H1 (cell line): Measurements from ENCODE around the gene GABBR1. TPM values are rescaled to one million over a fixed set of nuclear protein-coding genes. Genes with fewer than 3 reads are reported as not detected.

ENCODE experiments used
- CTCF ChIA-PET: fragments of 300-600 bp; sonication (Branson Sonifier 250); formaldehyde crosslinking; loops from one replicate; lab custom pipeline; 2021; ENCODE audit not compliant: partially characterized antibody; lab: Charles Lee
- POLR2A ChIA-PET: fragments of 300-600 bp; sonication (Branson Sonifier 250); formaldehyde crosslinking; loops from one replicate; lab custom pipeline; 2021; ENCODE audit warnings: inconsistent platforms; ENCODE audit not compliant: partially characterized antibody; lab: Charles Lee
- DNase-seq, 2 experiments: peaks; one replicate each; pipeline versions ENCODE4 v3.0.0 to v3.0.0-alpha.2; 2010 to 2022; ENCODE audit warnings: low spot score in 2 of 2, low read depth in 1 of 2, mixed read lengths in 1 of 2
- FAIRE-seq: peaks from 2 replicates; lab custom pipeline; 2011; peaks lifted over from hg19 to GRCh38; lab: Jason Lieb, UNC
- H2AFZ ChIP-seq: 2 replicates; pipeline ENCODE4 v1.8.1; 2012; ENCODE audit warnings: low read length, inconsistent platforms
- H2AK5ac ChIP-seq: 2 replicates; pipeline ENCODE4 v1.6.1; 2013; ENCODE audit warnings: low read depth, low read length
- H2BK120ac ChIP-seq: replicated peaks from 2 replicates; pipeline ENCODE3; 2013; ENCODE audit warnings: low read depth, low read length, inconsistent platforms
- H2BK12ac ChIP-seq: 2 replicates; pipeline ENCODE4 v1.6.1; 2013; ENCODE audit warnings: low read depth, low read length
- H2BK15ac ChIP-seq: 2 replicates; pipeline ENCODE4 v1.6.1; 2013; ENCODE audit warnings: low read length
- H2BK20ac ChIP-seq: 2 replicates; pipeline ENCODE4 v1.6.1; 2013; ENCODE audit warnings: low read length
- H2BK5ac ChIP-seq: 2 replicates; pipeline ENCODE4 v1.6.1; 2013; ENCODE audit warnings: low read depth, low read length
- H3K14ac ChIP-seq: 2 replicates; pipeline ENCODE4 v1.6.1; 2013; ENCODE audit warnings: inconsistent platforms; ENCODE audit not compliant: insufficient read length
- H3K18ac ChIP-seq: 2 replicates; pipeline ENCODE4 v1.6.1; 2013; ENCODE audit warnings: low read length; ENCODE audit errors: extremely low read depth
- H3K23ac ChIP-seq: 2 replicates; pipeline ENCODE4 v1.6.1; 2013; ENCODE audit warnings: inconsistent platforms; ENCODE audit not compliant: insufficient read length
- H3K23me2 ChIP-seq: 2 replicates; pipeline ENCODE4 v1.6.1; 2013; ENCODE audit warnings: low read depth, low read length
- H3K27ac ChIP-seq: 2 replicates; pipeline ENCODE4 v1.6.1; 2011; ENCODE audit warnings: low read depth, low read length, inconsistent platforms
- H3K27me3 ChIP-seq, 4 experiments: replicated peaks in 1 of 4; 1 replicate in 1 of 4; 2 replicates in 3 of 4; pipeline versions ENCODE4 v1.6.1 to v1.8.1; 2011 to 2013; ENCODE audit warnings: low read length in 3 of 4, mild to moderate bottlenecking in 3 of 4, inconsistent platforms in 2 of 4, mixed read lengths in 2 of 4, moderate library complexity in 1 of 4; ENCODE audit not compliant: control insufficient read depth in 3 of 4, insufficient read depth in 3 of 4; ENCODE audit errors: extremely low read depth in 1 of 4
- H3K36me3 ChIP-seq, 4 experiments: 2 replicates each; pipeline versions ENCODE4 v1.6.1 to v1.8.1; 2011 to 2013; ENCODE audit warnings: mild to moderate bottlenecking in 4 of 4, low read length in 3 of 4, moderate library complexity in 2 of 4, control low read depth in 1 of 4, inconsistent platforms in 1 of 4; ENCODE audit not compliant: insufficient read depth in 4 of 4, control insufficient read depth in 2 of 4
- H3K4ac ChIP-seq: replicated peaks from 2 replicates; pipeline ENCODE3; 2013; ENCODE audit warnings: low read length, low read depth, mixed read lengths, inconsistent platforms; ENCODE audit not compliant: insufficient read length
- H3K4me1 ChIP-seq, 4 experiments: replicated peaks in 1 of 4; 1 replicate in 1 of 4; 2 replicates in 3 of 4; pipeline versions ENCODE4 v1.6.1 to v1.8.1; 2011 to 2013; ENCODE audit warnings: low read length in 3 of 4, inconsistent platforms in 2 of 4, mixed read lengths in 1 of 4; ENCODE audit not compliant: insufficient read depth in 4 of 4, control insufficient read depth in 3 of 4
- H3K4me2 ChIP-seq, 2 experiments: 2 replicates each; pipeline versions ENCODE4 v1.6.1 to v1.8.1; 2011 to 2013; ENCODE audit warnings: low read depth in 2 of 2, low read length in 2 of 2, control low read depth in 1 of 2, inconsistent platforms in 1 of 2, mild to moderate bottlenecking in 1 of 2; ENCODE audit not compliant: insufficient read depth in 1 of 2
- H3K4me3 ChIP-seq, 4 experiments: fragments of 200-600, 300-600 bp in 1 of 4; sonication (generic), shearing (Covaris generic), sonication (Bioruptor Twin) in 1 of 4; 2 replicates each; pipeline versions ENCODE4 v1.5.1 to v1.8.1; 2011 to 2016; ENCODE audit warnings: low read length in 4 of 4, low read depth in 3 of 4, control low read depth in 2 of 4, inconsistent platforms in 2 of 4, mild to moderate bottlenecking in 2 of 4, mixed read lengths in 1 of 4, moderate library complexity in 1 of 4; ENCODE audit not compliant: insufficient read depth in 2 of 4; ENCODE audit errors: extremely low read depth in 1 of 4
- H3K56ac ChIP-seq: replicated peaks from 2 replicates; pipeline ENCODE3; 2013; ENCODE audit warnings: low read depth, mild to moderate bottlenecking, mixed read lengths, low read length, inconsistent platforms; ENCODE audit not compliant: insufficient read length
- H3K79me1 ChIP-seq: 2 replicates; pipeline ENCODE4 v1.6.1; 2013; ENCODE audit warnings: low read depth, low read length, control low read depth
- H3K79me2 ChIP-seq, 2 experiments: 2 replicates each; pipeline versions ENCODE4 v1.6.1 to v1.8.1; 2012 to 2013; ENCODE audit warnings: low read length in 2 of 2, mild to moderate bottlenecking in 2 of 2, inconsistent platforms in 1 of 2; ENCODE audit not compliant: insufficient read depth in 2 of 2, control insufficient read depth in 1 of 2
- H3K9ac ChIP-seq, 4 experiments: replicated peaks in 1 of 4; 1 replicate in 1 of 4; 2 replicates in 3 of 4; pipeline versions ENCODE4 v1.6.1 to v1.8.1; 2011 to 2013; ENCODE audit warnings: low read depth in 3 of 4, low read length in 3 of 4, control low read depth in 2 of 4, mild to moderate bottlenecking in 2 of 4, moderate library complexity in 2 of 4, inconsistent platforms in 1 of 4; ENCODE audit errors: extremely low read depth in 1 of 4
- H3K9me3 ChIP-seq, 2 experiments: 2 replicates each; pipeline versions ENCODE4 v1.6.1 to v1.8.1; 2012 to 2013; ENCODE audit warnings: mild to moderate bottlenecking in 2 of 2, moderate library complexity in 2 of 2, control low read depth in 1 of 2, inconsistent platforms in 1 of 2, low read depth in 1 of 2, low read length in 1 of 2, mixed read lengths in 1 of 2; ENCODE audit not compliant: insufficient read depth in 2 of 2
- H4K20me1 ChIP-seq, 2 experiments: replicated peaks in 1 of 2; 2 replicates each; pipeline versions ENCODE3 to v1.8.1; 2011 to 2013; ENCODE audit warnings: inconsistent platforms in 2 of 2, low read length in 2 of 2, mild to moderate bottlenecking in 1 of 2; ENCODE audit not compliant: insufficient read depth in 2 of 2, control insufficient read depth in 1 of 2
- H4K5ac ChIP-seq: 2 replicates; pipeline ENCODE4 v1.6.1; 2013; ENCODE audit warnings: low read length, low read depth, mixed read lengths, inconsistent platforms; ENCODE audit not compliant: insufficient read length
- H4K8ac ChIP-seq: 2 replicates; pipeline ENCODE4 v1.8.0; 2013; ENCODE audit warnings: mild to moderate bottlenecking, moderate library complexity, low read length, inconsistent platforms; ENCODE audit not compliant: insufficient read depth; ENCODE audit errors: extremely low read depth
- H4K91ac ChIP-seq: replicated peaks from 2 replicates; pipeline ENCODE3; 2013; ENCODE audit warnings: low read length, mixed read lengths, inconsistent platforms; ENCODE audit not compliant: insufficient read length
- WGBS, 2 experiments: shearing (Covaris generic) in 1 of 2; methylation state at CpG; one replicate each; pipeline versions ENCODE4 v1.1.6 to v1.1.7; 2013 to 2015; ENCODE audit warnings: low lambda C conversion rate in 2 of 2, mixed read lengths in 2 of 2, inconsistent platforms in 1 of 2, low coverage in 1 of 2, missing lambda C conversion rate in 1 of 2; ENCODE audit not compliant: insufficient replicate concordance in 2 of 2, insufficient coverage in 1 of 2, insufficient read length in 1 of 2; ENCODE audit errors: extremely low coverage in 1 of 2, missing lambda C conversion rate in 1 of 2; 5-methylcytosine and 5-hydroxymethylcytosine counted together
- polyA plus RNA-seq, 7 experiments: library from polyadenylated mRNA; depleted of rRNA in 3 of 7; stranded (reverse) in 5 of 7; unstranded in 2 of 7; fragments of >200 nt in 5 of 7; fragments of 200-250 nt in 2 of 7; gene quantifications; 1 replicate in 5 of 7; 2 replicates in 1 of 7; 4 replicates in 1 of 7; pipeline versions ENCODE4 v1.2.1 to v1.2.3, GENCODE V29; 2011 to 2013; ENCODE audit warnings: missing spikeins in 2 of 7, mixed read lengths in 2 of 7
- total RNA-seq: library from RNA; stranded (reverse); fragmentation: NEBNext Ultra II Directional; extraction: Animal tissue kit (Norgen Biotek cat#: 25700); gene quantifications from 2 replicates; pipeline ENCODE4 v1.2.1, GENCODE V29; 2021

The GABBR1 gene
- total and polyA plus RNA-seq, 2 of the 8 experiments (the other 6 are each of a cell fraction or from before 2014, with no cell fraction given), result 75.9 to 78.3 TPM

DNA sequence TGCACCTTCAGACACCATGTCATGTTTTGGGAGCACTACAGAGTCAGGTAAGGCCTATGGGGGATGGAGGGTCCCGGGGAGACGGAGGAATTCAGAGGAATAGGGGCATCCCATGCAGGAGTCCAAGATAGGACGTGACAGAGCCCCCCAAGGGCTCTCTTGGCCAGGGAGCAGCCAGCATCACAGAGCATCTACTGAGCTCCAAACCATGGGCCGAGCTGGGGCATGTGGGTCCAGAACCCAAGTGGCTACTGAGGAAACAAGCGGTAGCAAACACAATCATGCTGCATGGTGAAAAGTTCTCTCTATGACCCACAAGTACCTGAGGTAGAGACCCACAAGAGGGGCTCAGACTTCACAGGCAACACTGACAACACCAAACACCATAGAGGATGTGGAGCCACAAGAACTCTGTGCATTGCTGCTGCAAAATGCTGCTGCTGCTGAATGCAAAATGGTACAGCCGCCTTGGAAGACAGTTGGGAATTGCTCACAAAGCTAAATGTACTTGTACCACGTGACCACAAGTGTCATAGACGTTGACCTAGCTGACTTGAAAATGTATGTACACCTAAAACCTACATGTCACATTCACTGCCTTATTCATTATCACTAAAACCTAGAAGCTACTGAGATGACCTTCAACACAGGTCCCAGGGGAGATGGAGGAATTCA, 111.8 kb downstream of the GABBR1 start:
- H3K9ac ChIP-seq, result no peak overlapping the region
- H3K27ac ChIP-seq, result no peak overlapping the region
- no peaks in the 10 kb centered on the region for H3K79me2 ChIP-seq
- no peak overlapping the region for H2BK20ac ChIP-seq
- no peaks in the 10 kb centered on the region for H3K27me3 ChIP-seq
- H4K5ac ChIP-seq, result no peak overlapping the region
- FAIRE-seq (no peak), DNase-seq (peak in 1 of 2 experiments; percentile 8)
- H3K4me3 ChIP-seq, result no peak overlapping the region
- H3K23ac ChIP-seq, result no peak overlapping the region
- no peak overlapping the region for H2BK120ac ChIP-seq
- H3K23me2 ChIP-seq, result no peaks in the 10 kb centered on the region
- no peaks in the 10 kb centered on the region for H3K36me3 ChIP-seq
- H3K18ac ChIP-seq, result no peak overlapping the region
- H4K20me1 ChIP-seq, result no peaks in the 10 kb centered on the region
- H2BK12ac ChIP-seq, result no peak overlapping the region
- no peak overlapping the region for H2AK5ac ChIP-seq
- peaks cover 0 to 7% (median 0%) of the 10 kb centered on the region in 4 experiments; a peak in 4 of 7 replicates for H3K4me1 ChIP-seq
- H3K79me1 ChIP-seq, result no peaks in the 10 kb centered on the region
- no peak overlapping the region for H3K14ac ChIP-seq
- CTCF ChIA-PET, result no interaction called here
- no peak overlapping the region for H2BK15ac ChIP-seq
- H2AFZ ChIP-seq, result no peak overlapping the region
- H3K9me3 ChIP-seq, result peaks cover 7 to 15% of the 10 kb centered on the region in 2 experiments
- 72% methylated on average over 8 of the region's 8 CpGs; no CpG with 5 or more reads in 1 of the 2 experiments for WGBS, 2 experiments
- POLR2A ChIA-PET, result no interaction called here
- H4K8ac ChIP-seq, result no peak overlapping the region
- no peak overlapping the region for H3K56ac ChIP-seq
- H3K4me2 ChIP-seq, result no peak overlapping the region
- no peak overlapping the region for H3K4ac ChIP-seq
- H4K91ac ChIP-seq, result no peak overlapping the region
- no peak overlapping the region for H2BK5ac ChIP-seq
